Measurements from ENCODE around the gene HABP4.

DNA sequence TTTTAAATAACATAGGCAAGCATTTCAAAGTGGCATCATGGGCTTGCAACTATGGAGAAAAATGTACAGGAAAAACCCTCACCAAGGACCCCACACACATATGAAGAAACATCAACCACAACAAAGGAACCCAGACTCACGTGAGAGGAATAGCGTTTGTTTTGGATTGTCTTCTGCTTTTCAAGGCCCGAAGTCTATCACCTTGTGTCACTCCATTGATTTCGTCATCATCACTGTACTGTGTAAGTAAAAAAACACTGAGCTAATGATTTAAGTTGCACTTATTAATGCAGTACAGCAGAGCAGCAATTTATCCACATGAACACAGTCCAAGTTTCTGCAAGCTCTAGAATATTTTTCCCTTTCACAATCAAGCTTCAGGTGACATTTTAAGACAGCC, 72.4 kb downstream of the HABP4 start:
- no peak for TF ChIP-seq USF2 (CRISPR knock-in tag; IDR thresholded peaks at IDR 0.05)
- TF ChIP-seq CTCF (IDR thresholded peaks at IDR 0.05): no peak
